ENCODE results near the gene PKM.

DNA sequence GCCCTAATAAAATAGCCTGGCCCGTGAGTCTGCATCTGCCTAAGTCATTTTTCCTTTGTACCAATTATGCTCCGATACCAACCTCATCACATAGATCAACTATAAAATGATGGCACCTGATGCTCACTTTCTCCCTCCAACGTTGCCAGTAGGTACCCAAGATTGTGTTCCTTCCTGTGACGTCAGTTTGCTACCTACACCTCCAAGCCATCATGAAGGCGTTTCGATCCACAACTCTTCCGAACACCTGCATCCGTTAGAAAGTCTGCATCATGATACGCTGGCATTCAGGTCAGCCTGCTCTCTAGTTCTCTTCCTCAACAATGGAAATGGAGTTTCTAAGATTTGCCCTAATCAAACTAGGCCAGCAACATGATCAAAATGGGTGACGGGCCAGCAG lies 7.7 kb downstream of the PKM start:
- TF ChIP-seq, protein P1, sequence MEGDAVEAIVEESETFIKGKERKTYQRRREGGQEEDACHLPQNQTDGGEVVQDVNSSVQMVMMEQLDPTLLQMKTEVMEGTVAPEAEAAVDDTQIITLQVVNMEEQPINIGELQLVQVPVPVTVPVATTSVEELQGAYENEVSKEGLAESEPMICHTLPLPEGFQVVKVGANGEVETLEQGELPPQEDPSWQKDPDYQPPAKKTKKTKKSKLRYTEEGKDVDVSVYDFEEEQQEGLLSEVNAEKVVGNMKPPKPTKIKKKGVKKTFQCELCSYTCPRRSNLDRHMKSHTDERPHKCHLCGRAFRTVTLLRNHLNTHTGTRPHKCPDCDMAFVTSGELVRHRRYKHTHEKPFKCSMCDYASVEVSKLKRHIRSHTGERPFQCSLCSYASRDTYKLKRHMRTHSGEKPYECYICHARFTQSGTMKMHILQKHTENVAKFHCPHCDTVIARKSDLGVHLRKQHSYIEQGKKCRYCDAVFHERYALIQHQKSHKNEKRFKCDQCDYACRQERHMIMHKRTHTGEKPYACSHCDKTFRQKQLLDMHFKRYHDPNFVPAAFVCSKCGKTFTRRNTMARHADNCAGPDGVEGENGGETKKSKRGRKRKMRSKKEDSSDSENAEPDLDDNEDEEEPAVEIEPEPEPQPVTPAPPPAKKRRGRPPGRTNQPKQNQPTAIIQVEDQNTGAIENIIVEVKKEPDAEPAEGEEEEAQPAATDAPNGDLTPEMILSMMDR (IDR thresholded peaks at IDR 0.05), result no peak
- no peak for TF ChIP-seq EZH2 (IDR thresholded peaks at IDR 0.05)
